ENCODE data around the gene ATG10. TPM values are rescaled to one million over a fixed set of nuclear protein-coding genes. Genes with fewer than 3 reads are reported as not detected.

The ATG10 gene
- total and polyA plus RNA-seq, 2 donors (not counting 1 experiment from before 2014, with no cell fraction given) = 1.6 to 11.6 TPM

DNA sequence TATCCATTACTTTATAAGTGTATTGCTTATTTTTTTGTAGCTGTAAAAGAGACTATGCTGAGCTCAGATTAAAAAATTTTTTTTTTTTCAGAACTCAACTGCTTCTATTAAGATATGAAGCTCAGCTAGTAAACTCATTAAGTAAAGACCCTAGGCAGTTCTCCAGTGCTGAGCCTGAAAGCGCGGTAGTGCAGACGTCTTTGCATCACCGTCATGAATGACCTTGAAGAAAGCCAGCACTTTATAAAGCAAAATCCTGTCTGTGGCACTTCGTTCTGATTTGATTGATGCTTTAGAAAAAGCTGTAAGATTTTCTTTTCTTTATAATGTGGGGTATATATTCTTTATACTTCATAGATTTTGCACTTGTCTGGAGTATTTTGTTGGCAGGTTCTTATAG, 105.7 kb downstream of the ATG10 start:
- Histone ChIP-seq H3K27me3 (replicated peaks in 1 of 4; ENCODE audit: control extremely low read depth in 1 of 4, control insufficient read depth in 3 of 4, insufficient read depth in 4 of 4, low read length in 3 of 4) (no peaks in the 10 kb centered on the region), H3K4me1 (ENCODE audit: control insufficient read depth in 2 of 2, insufficient read depth in 2 of 2, low read length in 2 of 2) (no peaks in the 10 kb centered on the region), H3K79me2 (ENCODE audit: control insufficient read depth, insufficient read depth, low read length) (no peaks in the 10 kb centered on the region), H3K9ac (ENCODE audit: low read length) (no peak overlapping the region), H3K4me3 (ENCODE audit: control extremely low read depth in 1 of 5, extremely low read depth in 1 of 5, insufficient read depth in 1 of 5, low read depth in 2 of 5, low read length in 4 of 5) (no peak overlapping the region), H3K4me2 (replicated peaks; ENCODE audit: low read depth, low read length, poor library complexity, severe bottlenecking) (no peak overlapping the region), H3K36me3 (replicated peaks in 1 of 2; ENCODE audit: control extremely low read depth in 1 of 2, control insufficient read depth in 1 of 2, extremely low read depth in 1 of 2, insufficient read depth in 2 of 2, low read length in 1 of 2) (no peaks in the 10 kb centered on the region), H4K20me1 (ENCODE audit: control insufficient read depth, insufficient read depth, low read length, poor library complexity, severe bottlenecking) (no peaks in the 10 kb centered on the region), H2AFZ (ENCODE audit: insufficient read depth, low read depth, low read length, poor library complexity, severe bottlenecking) (no peak overlapping the region), H3K9me3 (ENCODE audit: control extremely low read depth in 1 of 3, control insufficient read depth in 2 of 3, insufficient read depth in 1 of 3, low read length in 2 of 3) (no peaks in the 10 kb centered on the region), H3K27ac (ENCODE audit: low read length in 2 of 2) (no peak overlapping the region)
- 100% methylated on average over 4 of the region's 5 CpGs for WGBS (ENCODE audit: insufficient coverage)
- CTCF ChIA-PET = interaction anchor here (1.3 kb wide), 1 partner anchor 21 kb away, joined by 3 read pairs; no protein-coding TSS in a partner anchor
- H3K9me3 Mint-ChIP-seq (ENCODE audit: insufficient read depth) = peaks cover 4% of the 10 kb centered on the region
- ATAC-seq (ENCODE audit: low read depth) (no peak), DNase-seq (no peak)
- H3K27me3 Mint-ChIP-seq = no peaks in the 10 kb centered on the region
- no peaks in the 10 kb centered on the region for H3K4me1 Mint-ChIP-seq
- H3K27ac Mint-ChIP-seq = no peak overlapping the region
- TF ChIP-seq CTCF (IDR thresholded peaks at IDR 0.05) (no peak), EZH2 (IDR thresholded peaks at IDR 0.05; ENCODE audit: borderline replicate concordance, insufficient read depth, low read depth, low read length, poor library complexity, severe bottlenecking) (no peak)
- POLR2A ChIA-PET = no interaction called here
- H3K4me3 Mint-ChIP-seq = no peak overlapping the region
- intact Hi-C loops (cut with micrococcal nuclease) = no loop called here

DNA sequence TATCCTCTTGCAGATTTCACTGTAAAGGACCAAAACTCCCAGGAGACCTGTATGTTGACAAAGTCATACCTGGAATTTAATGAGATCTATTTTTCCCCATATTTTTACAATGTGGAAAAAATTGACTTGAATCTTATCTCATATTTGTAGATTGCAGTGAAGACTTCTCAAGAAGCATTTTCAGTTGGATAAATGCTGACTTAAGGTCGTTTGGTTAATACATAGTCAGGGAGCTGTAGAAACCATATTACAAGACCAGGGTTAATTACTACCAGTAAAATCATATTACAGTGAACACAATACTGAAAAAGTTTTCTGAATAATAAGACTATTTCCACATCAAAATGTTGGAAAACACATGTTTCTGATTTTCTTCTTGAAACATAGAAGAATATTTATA, 119.8 kb downstream of the ATG10 start:
- TF ChIP-seq EZH2 (IDR thresholded peaks at IDR 0.05; ENCODE audit: borderline replicate concordance, insufficient read depth, low read depth, low read length, poor library complexity, severe bottlenecking) (no peak), CTCF (IDR thresholded peaks at IDR 0.05) (no peak)
- Histone ChIP-seq H3K4me3 (ENCODE audit: control extremely low read depth in 1 of 5, extremely low read depth in 1 of 5, insufficient read depth in 1 of 5, low read depth in 2 of 5, low read length in 4 of 5) (no peak overlapping the region), H3K4me2 (replicated peaks; ENCODE audit: low read depth, low read length, poor library complexity, severe bottlenecking) (no peak overlapping the region), H4K20me1 (ENCODE audit: control insufficient read depth, insufficient read depth, low read length, poor library complexity, severe bottlenecking) (no peaks in the 10 kb centered on the region), H3K36me3 (replicated peaks in 1 of 2; ENCODE audit: control extremely low read depth in 1 of 2, control insufficient read depth in 1 of 2, extremely low read depth in 1 of 2, insufficient read depth in 2 of 2, low read length in 1 of 2) (no peaks in the 10 kb centered on the region), H3K27ac (ENCODE audit: low read length in 2 of 2) (no peak overlapping the region), H2AFZ (ENCODE audit: insufficient read depth, low read depth, low read length, poor library complexity, severe bottlenecking) (no peak overlapping the region), H3K27me3 (replicated peaks in 1 of 4; ENCODE audit: control extremely low read depth in 1 of 4, control insufficient read depth in 3 of 4, insufficient read depth in 4 of 4, low read length in 3 of 4) (no peaks in the 10 kb centered on the region), H3K9me3 (ENCODE audit: control extremely low read depth in 1 of 3, control insufficient read depth in 2 of 3, insufficient read depth in 1 of 3, low read length in 2 of 3) (peaks cover 0 to 10% (median 9%) of the 10 kb centered on the region in 3 donors), H3K79me2 (ENCODE audit: control insufficient read depth, insufficient read depth, low read length) (no peaks in the 10 kb centered on the region), H3K4me1 (ENCODE audit: control insufficient read depth in 2 of 2, insufficient read depth in 2 of 2, low read length in 2 of 2) (no peaks in the 10 kb centered on the region), H3K9ac (ENCODE audit: low read length) (no peak overlapping the region)
- Mint-ChIP-seq H3K27me3 (no peaks in the 10 kb centered on the region), H3K4me1 (no peaks in the 10 kb centered on the region), H3K9me3 (ENCODE audit: insufficient read depth) (peaks cover 20% of the 10 kb centered on the region), H3K27ac (no peak overlapping the region), H3K4me3 (no peak overlapping the region)
- ChIA-PET CTCF (no interaction called here), POLR2A (no interaction called here)
- no peak for DNase-seq
- WGBS (ENCODE audit: insufficient coverage) = no CpG with 5 or more reads among the region's 1 CpG
- intact Hi-C loops (cut with micrococcal nuclease) = no loop called here
- ATAC-seq (ENCODE audit: low read depth) = no peak
